Kasumi-1 (cell line): ENCODE results near the gene MLXIP.

Experiments used
- DNase-seq, 2 experiments: peaks; one replicate each; lab custom pipeline; 2025; lab: John Stamatoyannopoulos, UW

The MLXIP gene

DNA sequence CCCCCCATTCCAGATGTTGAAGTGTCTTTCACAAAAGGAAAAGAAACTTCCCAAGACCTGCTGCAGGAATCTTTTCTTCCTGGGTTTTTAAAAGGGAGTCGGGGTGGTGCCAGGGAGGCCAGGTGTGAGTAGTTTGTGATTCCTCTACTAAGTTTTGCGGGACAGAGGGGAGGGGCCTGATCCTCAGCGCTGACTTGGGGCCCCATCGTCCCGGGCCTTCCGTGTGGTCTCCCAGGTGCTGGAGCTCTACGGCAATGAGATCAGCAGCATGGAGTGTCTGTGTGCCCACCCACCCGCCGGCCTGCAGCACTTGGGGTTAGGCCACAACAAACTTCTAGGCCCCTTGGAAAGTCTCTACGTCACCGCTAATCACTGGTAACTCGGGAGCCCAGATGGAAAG lies 108.9 kb downstream of the MLXIP start:
- DNase-seq: no peak

DNA sequence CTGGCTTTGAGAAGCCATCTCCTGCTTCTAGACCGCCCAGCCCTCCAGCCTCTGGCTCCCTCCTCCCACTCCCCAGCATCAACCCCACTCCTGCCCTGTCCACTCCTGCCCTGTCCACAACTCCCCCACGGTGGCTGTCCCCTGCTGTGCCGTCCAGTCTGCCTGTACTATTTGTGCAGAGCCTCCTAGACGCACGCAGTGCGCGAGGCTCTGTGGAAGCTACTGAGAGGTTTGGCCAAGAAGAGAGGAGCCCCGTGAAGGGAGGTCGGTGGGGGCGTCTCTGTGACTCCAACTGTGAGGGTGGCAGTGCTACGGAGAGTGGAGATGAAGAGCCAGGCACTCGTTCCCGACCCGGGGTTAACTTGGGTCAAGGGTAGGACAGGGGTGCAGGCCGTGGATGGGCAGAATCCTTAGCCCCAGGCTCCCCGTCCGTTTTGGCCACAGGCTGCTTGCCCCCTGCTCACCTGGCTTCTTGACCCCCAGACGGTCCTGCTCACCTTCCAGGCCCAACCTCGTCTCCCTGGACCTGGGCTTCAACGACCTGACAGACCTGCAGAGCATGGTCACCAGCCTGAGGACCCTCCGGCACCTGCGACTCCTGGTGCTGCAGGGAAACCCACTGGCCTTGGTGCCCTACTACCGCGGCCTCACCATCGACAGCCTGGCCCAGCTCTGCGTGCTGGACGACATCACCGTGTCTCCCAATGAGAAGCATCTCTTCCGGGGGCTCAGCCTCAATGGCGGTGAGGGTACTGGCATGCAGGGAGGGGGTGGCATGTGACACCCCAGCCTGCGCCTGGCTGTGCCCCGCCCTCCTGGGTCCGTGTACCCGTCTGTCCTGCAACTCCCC lies 111.3 kb downstream of the MLXIP start:
- DNase-seq: no peak

DNA sequence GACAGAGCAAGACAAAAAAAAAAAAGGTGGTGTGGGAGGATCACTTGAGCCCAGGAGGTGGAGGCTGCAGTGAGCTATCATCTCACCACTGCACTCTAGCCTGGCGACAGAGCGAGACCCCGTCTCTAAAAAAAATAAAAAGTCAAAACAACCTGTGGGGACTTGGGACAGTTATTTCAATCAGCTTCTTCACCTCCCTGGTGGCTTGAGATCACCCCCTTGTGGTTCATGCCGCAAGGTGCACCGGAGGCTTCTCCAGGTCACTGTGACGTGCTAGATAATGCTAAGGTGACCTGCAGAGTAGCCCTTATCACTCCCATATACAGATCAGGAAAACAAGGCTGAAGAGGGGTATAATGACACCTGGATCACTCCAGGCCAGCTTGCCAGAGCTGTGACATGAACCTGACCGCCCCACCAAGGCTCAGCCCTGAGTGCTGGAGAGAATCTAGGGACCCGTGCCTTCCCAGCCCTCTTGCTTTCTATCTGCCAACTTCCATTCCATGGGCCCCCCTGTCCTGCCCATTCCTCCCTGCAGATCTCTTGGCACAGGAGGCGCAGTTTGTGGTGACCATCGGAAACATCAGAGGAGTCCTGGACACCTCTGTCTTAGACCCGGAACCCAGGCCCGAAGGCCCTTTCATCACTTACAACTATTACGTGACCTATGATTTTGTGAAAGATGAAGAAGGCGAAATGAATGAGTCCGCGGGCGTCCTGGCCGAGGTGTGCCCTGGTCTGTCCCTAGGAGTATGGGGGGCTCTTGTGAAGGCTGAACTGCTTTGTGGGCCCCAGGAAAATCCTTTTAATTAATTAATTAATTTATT lies 112.5 kb downstream of the MLXIP start:
- DNase-seq: peak; percentile 52 to 63

DNA sequence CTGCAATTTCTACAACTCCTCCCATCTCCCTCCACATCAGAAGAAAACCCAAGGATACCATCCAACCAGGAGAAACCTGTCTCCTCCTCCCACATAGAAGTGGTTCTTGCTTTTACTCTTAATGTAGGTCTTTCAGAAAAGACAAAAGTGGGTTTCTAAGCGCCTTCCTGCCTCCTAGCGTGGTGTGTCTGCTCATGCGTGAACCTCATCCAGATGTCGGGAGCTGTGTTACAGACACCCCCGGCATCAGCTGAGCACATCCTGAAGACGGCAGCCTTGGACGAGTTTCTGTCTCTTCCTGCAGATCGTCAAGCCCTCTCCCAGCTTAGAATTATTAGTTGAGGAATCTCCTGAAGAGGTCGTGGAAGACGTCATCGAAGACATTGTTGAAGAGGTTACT lies 113.9 kb downstream of the MLXIP start:
- DNase-seq: no peak

DNA sequence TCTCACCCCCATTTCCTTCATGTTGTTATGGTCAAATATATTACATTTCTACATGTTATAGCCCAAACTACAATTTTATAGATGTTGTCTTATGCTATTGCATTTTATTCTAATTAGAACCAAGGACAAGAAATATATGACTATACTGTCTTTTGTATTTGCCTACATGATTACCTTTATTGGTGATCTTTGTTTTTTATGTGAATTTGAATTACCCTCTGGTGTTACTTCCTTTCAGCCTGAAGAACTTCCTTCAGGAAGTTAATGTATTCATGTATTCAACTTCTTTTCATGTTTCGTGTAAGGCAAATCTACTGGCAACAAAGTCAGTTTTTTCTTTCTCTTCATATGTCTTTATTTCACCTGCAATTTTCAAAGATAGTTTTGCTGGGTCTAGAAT lies 116.2 kb downstream of the MLXIP start:
- no peak for DNase-seq

GRCh38 chr12:122195405-122195804 lies 116.8 kb downstream of the MLXIP start:
- DNase-seq: no peak
